GM12801 (cell line): ENCODE data around the gene AUTS2.

ENCODE experiments used
- TF ChIP-seq, protein P1 (sequence below): IDR thresholded peaks from one replicate; pipeline ENCODE4 v1.5.1; 2011; ENCODE audit warnings: control low read depth; ENCODE audit not compliant: insufficient read length; ENCODE audit errors: extremely low read depth

The AUTS2 gene

GRCh38 chr7:69961436-69961835 lies 363.2 kb downstream of the AUTS2 start:
- TF ChIP-seq, protein P1, sequence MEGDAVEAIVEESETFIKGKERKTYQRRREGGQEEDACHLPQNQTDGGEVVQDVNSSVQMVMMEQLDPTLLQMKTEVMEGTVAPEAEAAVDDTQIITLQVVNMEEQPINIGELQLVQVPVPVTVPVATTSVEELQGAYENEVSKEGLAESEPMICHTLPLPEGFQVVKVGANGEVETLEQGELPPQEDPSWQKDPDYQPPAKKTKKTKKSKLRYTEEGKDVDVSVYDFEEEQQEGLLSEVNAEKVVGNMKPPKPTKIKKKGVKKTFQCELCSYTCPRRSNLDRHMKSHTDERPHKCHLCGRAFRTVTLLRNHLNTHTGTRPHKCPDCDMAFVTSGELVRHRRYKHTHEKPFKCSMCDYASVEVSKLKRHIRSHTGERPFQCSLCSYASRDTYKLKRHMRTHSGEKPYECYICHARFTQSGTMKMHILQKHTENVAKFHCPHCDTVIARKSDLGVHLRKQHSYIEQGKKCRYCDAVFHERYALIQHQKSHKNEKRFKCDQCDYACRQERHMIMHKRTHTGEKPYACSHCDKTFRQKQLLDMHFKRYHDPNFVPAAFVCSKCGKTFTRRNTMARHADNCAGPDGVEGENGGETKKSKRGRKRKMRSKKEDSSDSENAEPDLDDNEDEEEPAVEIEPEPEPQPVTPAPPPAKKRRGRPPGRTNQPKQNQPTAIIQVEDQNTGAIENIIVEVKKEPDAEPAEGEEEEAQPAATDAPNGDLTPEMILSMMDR, result no peak

DNA sequence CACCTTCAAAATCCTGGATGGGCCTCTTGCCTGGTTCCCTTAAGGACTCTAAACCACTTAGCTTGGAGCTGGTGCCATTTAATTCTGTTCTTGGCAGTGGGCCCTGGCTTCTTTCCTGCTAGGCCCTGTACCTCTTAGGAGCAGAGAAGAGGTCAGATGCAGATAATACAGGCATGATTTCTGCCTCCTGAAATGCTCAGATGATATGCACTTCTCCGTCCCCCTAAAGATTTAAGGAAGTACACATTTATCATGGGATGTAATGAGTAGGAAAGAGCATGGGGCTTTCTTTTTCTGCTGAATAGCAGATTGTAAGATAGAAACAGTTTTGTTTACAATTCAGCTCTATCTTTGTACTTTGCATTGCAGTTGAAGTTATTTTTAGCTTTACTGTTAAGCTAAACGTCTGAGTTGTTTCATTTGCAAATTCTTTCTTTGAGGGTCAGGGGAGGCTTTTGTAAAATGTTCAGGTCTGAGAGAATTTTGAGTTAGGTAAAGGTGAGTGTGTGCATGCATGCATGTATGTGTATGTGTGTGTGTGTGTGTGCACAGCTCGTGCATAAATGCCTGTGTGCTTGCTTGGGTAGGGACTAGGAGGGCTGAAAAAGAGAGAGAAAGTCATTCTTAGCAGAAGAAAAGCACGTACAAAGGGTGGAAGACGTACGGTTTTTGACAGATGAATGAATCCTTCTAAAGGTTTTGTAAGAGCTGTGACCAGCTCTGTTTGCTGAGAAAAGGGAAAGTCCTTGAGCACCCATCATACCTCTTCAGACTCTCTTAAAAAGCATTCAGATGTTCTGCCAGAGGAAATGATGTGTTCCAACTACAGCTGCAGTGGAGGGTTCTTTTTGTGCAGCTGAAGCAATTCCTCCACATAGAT lies 364.2 kb downstream of the AUTS2 start:
- TF ChIP-seq, protein P1, result no peak

GRCh38 chr7:69963393-69963792 lies 365.1 kb downstream of the AUTS2 start:
- TF ChIP-seq, protein P1, result no peak

GRCh38 chr7:69966766-69967591 lies 368.7 kb downstream of the AUTS2 start:
- TF ChIP-seq, protein P1, result no peak

DNA sequence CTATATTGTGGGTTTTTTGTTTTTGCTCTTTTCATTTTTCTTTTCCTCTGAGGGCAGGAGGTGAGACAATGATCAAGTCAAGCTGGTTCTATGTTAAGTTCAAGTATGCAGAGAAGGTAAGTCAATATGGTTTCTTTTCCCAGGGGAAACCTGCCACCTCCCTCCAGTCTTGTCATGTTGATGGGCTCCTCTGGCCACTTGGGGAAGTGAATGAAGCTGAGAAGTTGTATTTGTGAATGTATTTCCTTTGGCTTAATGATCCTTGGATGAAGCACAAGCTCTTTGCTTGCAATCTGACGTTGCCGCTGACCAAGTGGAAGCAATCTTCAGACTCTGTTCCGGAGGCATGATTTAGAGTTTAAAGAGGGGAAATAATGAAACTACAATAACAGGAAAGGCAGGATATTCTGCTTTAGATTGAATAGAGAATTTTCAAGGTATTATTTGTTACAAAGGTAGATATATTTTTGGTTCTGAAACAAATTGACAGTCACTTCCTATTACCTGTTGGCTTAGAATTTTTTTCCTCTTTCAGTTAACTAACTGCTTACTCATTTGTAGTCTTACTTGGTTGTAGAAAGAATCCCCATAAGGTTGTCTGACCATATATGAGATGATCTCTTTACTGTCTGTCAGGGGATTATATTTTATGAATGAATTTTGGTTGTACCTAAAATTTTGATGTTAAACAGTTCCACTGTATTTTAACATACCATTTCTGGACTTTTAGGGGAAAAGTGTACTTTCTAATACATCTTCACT lies 369.6 kb downstream of the AUTS2 start:
- TF ChIP-seq, protein P1, result no peak

- TF ChIP-seq, protein P1, result no peak
Measured at GRCh38 chr7:69968969-69969556, 370.8 kb downstream of the AUTS2 start.
